ENCODE results near the gene TFAM.

The TFAM gene

DNA sequence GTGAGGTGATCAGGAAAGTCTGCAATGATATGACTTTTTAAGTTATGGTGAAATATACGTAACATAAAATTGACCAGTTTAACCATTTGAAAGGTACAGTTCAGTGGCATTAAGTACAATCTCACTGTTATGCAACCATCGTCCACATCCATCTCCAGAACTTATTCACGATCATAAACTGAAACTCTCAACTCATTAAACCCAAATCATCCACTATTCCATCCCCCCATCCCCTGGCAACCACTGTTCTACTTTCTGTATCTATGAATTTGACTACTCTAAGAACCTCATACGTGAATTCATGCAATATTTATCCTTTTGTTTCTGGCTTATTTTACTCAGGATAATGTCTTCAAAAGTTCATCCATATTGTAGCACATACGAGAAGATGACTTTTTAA, 48.4 kb downstream of the TFAM start:
- H3K27ac ChIP-seq, result no peak overlapping the region

DNA sequence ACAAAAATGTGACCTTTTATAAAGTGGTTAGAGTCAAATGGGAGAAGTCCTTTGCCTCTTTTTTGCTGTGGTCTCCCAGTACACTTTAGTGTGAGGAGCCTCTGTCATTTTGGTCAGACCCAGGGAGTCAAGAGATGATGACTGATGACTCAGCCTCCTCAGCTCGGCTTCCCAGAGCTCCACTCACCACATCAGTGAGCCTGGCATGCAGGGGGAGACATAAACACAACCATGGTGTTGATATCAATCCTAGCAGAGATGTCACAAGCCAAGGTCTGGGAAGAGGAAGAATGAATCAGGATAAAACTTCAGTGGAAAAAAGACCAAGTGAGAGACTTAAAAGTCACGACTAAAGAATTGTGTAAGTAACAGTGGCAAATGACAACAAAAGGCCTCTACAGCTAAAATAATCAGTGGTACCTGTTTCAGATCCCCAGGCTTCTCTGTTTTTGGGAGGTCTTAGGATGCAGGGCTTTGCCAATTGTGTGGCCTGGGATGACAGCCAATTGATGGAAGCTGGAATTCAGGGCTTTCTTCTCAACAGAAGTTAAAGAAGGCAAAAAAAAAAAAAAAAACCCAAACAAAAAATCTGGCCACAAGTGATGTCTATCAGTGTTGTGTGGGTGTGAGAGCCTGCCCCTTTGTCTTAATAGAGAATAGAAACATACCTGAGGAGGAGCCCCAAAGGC, 50.2 kb downstream of the TFAM start:
- H3K27ac ChIP-seq, result peak overlapping the region; percentile 42
- no peak for TF ChIP-seq CTCF (conservative IDR thresholded peaks at IDR 0.05)

More for the DNA sequence above, 48.4 kb downstream of the TFAM start:
- TF ChIP-seq CTCF (conservative IDR thresholded peaks at IDR 0.05), result no peak

- no peak for TF ChIP-seq CTCF (conservative IDR thresholded peaks at IDR 0.05)
Measured at GRCh38 chr10:58436071-58436470, 50.9 kb downstream of the TFAM start.

GRCh38 chr10:58438340-58438871, 53.2 kb downstream of the TFAM start:
- TF ChIP-seq CTCF (conservative IDR thresholded peaks at IDR 0.05), result no peak
- no peak overlapping the region for H3K27ac ChIP-seq

More at GRCh38 chr10:58436071-58436470, 50.9 kb downstream of the TFAM start:
- peak overlapping the region; percentile 42 for H3K27ac ChIP-seq

DNA sequence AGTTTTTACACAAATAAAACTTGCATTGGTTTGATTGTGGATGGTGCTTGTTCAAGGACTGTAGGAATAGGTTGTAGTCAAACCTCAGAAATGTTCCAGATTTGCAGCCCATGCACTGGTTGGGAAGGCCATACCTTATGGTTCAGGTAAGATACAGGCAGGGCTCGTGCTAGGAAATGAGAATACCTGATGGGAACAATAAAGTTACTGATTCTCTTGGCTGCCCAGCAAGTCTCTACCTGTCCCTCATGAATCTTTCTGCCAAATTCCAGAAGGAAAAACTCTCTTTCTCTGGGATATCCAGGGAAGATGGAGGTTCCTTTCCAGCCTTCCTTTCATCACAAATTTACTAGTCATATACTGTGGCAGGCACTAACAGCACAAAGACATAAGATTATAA, 53.8 kb downstream of the TFAM start:
- H3K27ac ChIP-seq, result no peak overlapping the region
- no peak for TF ChIP-seq CTCF (conservative IDR thresholded peaks at IDR 0.05)

DNA sequence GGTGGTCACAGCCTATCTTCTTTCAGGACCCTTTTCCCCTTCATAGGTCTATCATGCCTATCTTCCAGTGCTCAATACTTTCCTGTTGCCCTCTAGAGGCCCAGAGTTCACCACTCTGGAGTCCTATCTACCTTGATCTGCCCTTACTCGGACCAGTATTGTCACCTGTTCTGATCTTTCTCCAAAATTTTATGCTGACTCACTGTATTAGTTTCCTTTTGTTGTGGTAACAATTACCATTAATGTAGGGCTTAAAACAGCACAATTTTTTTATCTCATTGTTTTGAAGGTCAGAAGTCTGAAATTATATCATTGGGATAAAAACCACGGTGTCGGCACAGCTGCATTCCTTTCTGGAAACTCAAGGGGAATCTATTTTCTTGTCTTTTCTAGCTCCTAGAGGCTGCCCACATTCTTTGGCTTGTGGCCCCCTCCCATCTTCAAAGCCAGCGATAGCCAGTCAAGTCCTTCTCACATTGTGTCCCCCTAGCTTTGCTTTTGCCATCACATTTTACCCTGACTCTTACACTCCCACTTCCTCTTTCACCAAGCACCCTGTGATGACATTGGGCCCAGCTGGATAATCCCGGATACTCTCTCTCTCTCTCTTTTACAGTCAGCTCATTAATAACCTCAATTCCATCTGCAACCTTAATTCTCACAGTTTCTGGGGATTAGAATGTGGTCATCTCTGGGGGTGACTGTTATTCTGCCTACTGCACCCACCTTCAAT, 54.6 kb downstream of the TFAM start:
- TF ChIP-seq CTCF (conservative IDR thresholded peaks at IDR 0.05), result no peak
- H3K27ac ChIP-seq, result no peak overlapping the region

DNA sequence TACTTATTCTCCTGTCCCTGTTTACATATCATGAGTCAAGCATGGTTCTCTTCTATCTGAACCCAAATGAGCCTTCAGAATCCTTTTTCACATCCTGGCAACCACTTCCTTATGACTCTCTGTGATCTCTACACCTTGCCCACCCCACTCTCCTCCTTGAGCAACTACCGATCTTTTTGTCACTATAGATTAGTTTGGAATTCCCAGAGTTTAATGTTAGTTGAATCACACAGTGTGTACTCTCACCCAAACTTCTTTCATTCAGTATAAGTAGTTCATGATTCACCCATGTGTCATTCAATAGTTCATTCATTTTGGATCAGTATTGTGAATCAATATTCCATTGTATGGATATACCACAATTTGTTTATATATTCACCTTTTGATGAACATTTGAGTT, 55.3 kb downstream of the TFAM start:
- no peak for TF ChIP-seq CTCF (conservative IDR thresholded peaks at IDR 0.05)
- no peak overlapping the region for H3K27ac ChIP-seq

All from VCaP (cell line).